ENCODE results near the gene BEAN1.
"Not testable (repeated sequence)": the region's sequence is repeated elsewhere in the genome, so short reads cannot be mapped to it uniquely, and the experiment has no call there.

Gene BEAN1

DNA sequence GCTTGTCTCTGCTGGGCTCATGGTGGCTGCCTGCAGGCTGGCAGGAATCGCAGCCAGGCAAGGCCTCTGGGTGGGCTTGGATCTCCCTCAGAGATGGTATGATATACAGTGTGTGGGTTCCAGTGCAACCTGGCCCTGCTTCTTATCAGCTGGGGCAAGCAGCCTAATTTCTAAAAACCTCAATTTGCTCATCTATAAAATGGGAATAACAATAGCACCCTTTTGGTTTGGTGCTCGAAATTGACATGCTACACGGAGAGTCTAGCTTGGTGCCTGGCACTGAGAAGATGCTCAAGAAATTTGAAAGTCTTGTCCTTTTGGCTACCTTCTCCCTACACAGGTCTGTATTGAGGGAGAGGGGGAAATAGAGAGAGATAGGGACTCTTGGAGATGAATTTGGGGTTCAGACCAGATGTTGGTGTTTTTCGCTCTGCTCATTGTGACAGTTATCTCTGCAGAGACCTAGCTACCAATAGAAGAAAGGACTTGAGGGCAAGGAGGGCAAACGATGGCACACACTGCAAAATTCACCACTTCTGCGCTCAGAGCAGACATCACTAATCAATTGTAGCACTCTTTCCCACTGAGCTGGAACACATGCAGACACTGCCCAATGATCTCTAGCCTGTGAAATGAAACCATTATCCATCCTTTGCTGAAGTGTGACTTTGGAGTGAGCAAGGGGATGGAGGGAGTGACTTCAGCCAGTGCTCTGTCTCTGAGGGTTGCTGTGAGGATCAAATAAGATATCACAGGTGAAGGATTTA, 15.6 kb downstream of the BEAN1 start:
- no peak for DNase-seq

DNA sequence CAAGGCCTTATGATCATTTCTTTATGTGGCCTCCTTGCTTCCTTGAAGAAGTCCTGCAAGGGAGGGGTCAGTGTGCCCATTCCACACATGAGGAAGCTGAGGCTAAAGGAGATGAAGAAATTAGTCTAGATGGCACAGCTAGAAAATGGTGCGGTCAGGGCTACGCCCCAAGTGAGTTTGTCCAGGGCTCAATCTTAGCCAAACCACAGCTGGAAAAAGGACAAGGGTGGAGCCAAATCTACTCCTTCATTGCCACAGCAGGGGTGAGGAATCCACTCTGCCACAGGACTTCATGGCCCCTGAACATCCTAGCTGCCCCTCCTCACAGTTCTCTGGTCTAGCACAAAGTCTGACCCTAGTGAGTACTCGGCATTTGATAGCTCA, 16.2 kb downstream of the BEAN1 start:
- DNase-seq: no peak

GRCh38 chr16:66444049-66444481, 17.0 kb downstream of the BEAN1 start:
- no peak for DNase-seq

- no peak for DNase-seq
These were observed 19.6 kb downstream of the BEAN1 start for GRCh38 chr16:66446737-66447136.

- DNase-seq: no peak
These were observed 20.4 kb downstream of the BEAN1 start for GRCh38 chr16:66447491-66447890.

GRCh38 chr16:66451548-66451947, 24.5 kb downstream of the BEAN1 start:
- DNase-seq: no peak

DNA sequence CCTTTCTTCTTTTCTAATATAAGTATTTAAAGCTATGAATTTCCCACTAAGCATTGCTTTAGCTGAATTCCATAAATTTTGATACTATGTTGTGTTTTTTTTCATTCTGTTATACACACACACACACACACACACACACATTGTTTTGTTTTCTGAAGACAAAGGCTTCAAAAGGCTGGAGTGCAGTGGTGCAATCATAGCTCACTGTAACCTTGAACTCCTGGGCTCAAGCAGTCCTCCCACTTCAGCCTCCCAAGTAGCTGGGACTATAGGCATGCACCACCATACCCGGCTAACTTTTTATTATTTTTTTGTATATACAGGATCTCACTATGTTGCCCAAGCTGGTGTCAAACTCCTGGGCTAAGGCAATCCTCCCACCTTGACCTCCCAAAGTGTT, 26.1 kb downstream of the BEAN1 start:
- DNase-seq: not testable (repeated sequence)

- DNase-seq: no peak
These were observed 27.7 kb downstream of the BEAN1 start for GRCh38 chr16:66454751-66455150.

- DNase-seq: no peak
These were observed 28.9 kb downstream of the BEAN1 start for GRCh38 chr16:66455970-66456369.

GRCh38 chr16:66457888-66458287, 30.8 kb downstream of the BEAN1 start:
- DNase-seq: no peak

- no peak for DNase-seq
These were observed 31.2 kb downstream of the BEAN1 start for GRCh38 chr16:66458292-66458691.

DNA sequence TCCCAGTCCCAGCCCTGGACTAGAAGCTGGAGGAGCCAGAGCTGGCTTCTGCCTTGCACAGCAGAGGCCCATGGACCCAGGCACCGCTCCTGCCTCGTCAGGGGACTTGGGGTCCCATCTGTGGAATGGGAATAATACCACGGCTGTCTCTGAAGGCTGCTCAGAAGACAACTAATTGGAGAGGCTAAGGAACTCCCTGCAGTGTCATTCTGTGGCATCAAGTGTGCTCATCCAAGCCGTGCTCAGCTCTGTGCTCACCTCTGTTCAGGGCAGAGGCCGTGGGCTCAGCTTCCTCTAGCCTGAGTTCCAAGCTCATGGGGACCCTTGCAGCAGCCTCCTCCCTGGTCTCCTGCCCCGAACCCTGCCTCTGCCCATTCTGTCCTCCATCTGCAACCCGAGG, 31.8 kb downstream of the BEAN1 start:
- no peak for DNase-seq

DNA sequence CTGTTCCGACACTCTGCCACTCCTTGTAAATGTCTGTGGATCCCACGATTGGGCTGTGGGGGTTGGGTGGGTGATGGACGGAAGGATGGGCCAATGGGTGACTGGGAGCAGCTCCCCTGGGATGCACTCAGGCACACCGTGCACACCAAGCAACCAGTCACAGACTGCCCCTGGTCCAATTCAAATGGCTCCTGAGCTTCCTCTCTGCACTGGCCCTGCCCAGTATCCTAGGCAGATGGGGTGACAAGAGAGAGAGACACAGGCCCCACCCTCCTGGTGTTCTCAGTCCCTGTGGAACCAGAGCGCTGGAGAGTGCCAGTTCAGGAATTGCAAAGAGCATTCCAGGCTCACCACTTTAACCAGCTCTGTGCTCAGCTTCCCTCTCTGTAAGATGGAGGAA, 32.8 kb downstream of the BEAN1 start:
- DNase-seq: no peak

- no peak for DNase-seq
These were observed 33.6 kb downstream of the BEAN1 start for GRCh38 chr16:66460703-66461102.

DNA sequence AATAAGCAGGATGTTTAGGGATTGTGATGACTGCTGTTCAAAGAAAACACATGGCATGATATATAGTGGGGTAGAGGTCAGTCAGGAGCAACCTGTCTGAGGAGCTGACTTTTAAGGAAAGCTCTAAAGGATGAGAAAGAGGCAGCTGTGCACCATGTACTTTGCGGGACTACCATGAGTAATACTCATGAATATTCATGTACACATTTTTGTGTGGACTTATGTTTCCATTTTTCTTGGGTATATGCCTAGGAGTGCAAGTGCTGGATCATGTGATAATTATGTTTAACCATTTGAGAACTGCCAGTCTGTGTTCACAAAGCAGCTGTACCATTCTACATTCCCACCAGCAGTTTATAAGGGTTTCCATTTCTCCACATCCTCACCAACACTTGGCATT, 35.8 kb downstream of the BEAN1 start:
- no peak for DNase-seq

- DNase-seq: not testable (repeated sequence)
These were observed 38.9 kb downstream of the BEAN1 start for GRCh38 chr16:66465946-66466345.

- DNase-seq: not testable (repeated sequence)
These were observed 39.5 kb downstream of the BEAN1 start for GRCh38 chr16:66466636-66467035.

- DNase-seq: no peak
These were observed 40.5 kb downstream of the BEAN1 start for GRCh38 chr16:66467611-66468010.

DNA sequence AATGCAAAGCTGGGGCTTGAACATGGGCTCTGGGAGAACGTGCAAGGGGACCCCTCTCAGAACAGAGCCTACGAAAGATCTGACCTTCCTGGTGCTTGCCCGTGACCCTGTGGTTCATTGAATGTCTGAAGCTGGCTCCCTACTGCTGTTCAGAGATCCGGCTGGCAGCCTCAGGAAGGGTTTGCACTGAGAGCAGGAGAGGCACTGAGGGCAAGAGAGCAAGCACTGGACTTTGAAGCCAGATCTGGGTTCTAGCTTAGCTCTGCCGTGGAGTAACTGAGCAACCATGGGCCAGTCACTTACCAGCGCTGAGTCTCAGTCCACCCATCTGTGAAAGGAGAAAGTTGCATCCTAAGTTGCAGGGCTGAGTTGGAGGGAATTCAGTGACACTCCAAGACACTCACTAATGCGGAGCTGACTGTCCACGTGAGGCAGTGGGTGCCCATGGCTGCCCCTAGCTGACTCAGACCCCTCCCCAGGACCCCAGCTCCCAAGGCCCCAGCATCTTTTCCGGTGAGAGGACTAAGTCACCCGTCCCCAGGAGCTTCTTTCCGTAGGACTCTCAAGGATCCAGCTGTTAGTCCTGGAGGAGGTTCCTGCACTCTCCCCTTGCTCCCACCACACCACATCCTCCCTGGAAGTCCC, 41.3 kb downstream of the BEAN1 start:
- DNase-seq: no peak

- no peak for DNase-seq
These were observed 42.3 kb downstream of the BEAN1 start for GRCh38 chr16:66469291-66469946.

- DNase-seq: no peak
These were observed 43.0 kb downstream of the BEAN1 start for GRCh38 chr16:66469947-66470546.

- no peak for DNase-seq
These were observed 43.5 kb downstream of the BEAN1 start for GRCh38 chr16:66470556-66470955.

DNA sequence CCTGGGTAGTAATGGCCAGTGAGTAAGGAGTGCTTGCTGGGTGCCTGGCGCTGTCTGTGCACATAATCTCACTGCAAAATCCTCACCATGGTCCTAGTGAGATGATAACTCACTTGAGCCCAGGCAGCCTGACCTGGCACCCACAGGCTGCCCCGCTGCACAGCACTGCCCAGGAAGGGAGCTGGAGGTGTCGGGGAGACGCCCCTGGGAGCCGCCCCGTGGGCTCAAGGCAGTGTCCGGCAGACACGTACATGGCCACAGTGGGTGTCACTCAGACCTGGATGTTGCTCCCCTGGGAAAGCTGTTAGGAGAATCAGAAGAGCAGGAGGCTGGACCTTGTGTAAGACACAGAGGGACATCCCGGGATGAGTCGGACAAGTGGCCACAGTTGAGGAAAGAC, 44.2 kb downstream of the BEAN1 start:
- no peak for DNase-seq
